ENCODE results near the gene RAN. TPM values are rescaled to one million over a fixed set of nuclear protein-coding genes. Genes with fewer than 3 reads are reported as not detected.

The RAN gene
- total RNA-seq, 1 experiment from 2014 or later = 1,968 TPM

DNA sequence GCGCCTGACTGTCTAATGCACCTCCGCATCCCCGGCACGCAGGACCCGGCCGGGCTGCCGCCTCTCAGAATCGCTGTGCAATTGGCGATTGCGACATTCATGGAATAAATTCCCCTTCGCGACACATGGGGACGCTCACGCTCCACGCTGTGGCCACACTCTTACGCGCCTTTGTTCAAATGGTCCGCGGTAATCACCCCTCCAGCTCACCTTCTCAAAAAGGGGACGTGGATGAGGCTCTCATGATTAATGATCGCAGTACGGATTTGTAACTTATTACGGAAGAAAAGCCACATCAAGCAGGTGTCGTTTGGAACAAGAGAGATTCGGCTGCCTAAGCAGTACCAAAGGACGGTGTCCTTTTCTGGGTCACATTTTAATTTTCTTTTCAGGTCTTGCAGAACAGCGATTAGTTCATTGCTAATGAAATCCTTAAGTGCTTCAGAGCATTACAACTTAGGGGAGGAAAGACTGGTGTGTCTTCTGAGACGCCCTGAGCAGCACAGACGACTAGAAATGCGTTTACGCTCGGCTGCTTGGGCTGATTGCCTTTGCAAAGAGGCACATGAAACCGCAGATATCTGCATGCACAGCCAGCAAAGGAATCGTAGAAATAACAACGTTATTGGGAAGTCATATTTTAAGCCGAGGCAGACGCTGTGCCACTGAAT, 44.5 kb downstream of the RAN start:
- H3K27ac ChIP-seq (ENCODE audit: insufficient read length, low read depth, low read length) = no peak overlapping the region
- H3K27me3 ChIP-seq (ENCODE audit: insufficient read depth, low read length) = no peaks in the 10 kb centered on the region
- no peaks in the 10 kb centered on the region for H3K79me2 ChIP-seq (ENCODE audit: insufficient read depth, low read length)
- Mint-ChIP-seq H3K9me3 (peaks cover 17 to 20% of the 10 kb centered on the region in 2 experiments), H3K36me3 (ENCODE audit: insufficient read depth in 1 of 3, low read depth in 3 of 3) (peaks cover 0 to 4% (median 0%) of the 10 kb centered on the region in 3 experiments; a peak in 2 of 7 replicates), H3K27me3 (ENCODE audit: low read depth) (peaks cover 30% of the 10 kb centered on the region), H3K4me1 (peaks cover 10 to 11% of the 10 kb centered on the region in 2 experiments), H3K4me3 (no peak overlapping the region), H3K27ac (no peak overlapping the region)
- H2AK5ac ChIP-seq (ENCODE audit: insufficient read length, low read length) = no peak overlapping the region
- H3K23ac ChIP-seq (ENCODE audit: insufficient read length, low read depth, low read length) = no peak overlapping the region
- peaks cover 2% of the 10 kb centered on the region; the same call in 1 of the 2 replicates for H3K4me1 ChIP-seq (ENCODE audit: insufficient read depth, low read length)
- H3K4me2 ChIP-seq (ENCODE audit: insufficient read depth, insufficient read length, low read length) = peak overlapping the region; percentile 7
- H2BK20ac ChIP-seq (ENCODE audit: low read depth, low read length, poor library complexity, severe bottlenecking) = no peak overlapping the region
- H3K18ac ChIP-seq (ENCODE audit: insufficient read length, low read depth, low read length) = no peak overlapping the region
- H4K20me1 ChIP-seq (ENCODE audit: control insufficient read depth, insufficient read depth, insufficient read length) = no peaks in the 10 kb centered on the region
- H4K91ac ChIP-seq (ENCODE audit: insufficient read length, low read depth, low read length) = no peak overlapping the region
- WGBS (ENCODE audit: extremely low coverage, insufficient read length, low lambda C conversion rate) = no CpG with 5 or more reads among the region's 37 CpGs
- TF ChIP-seq, protein P1, sequence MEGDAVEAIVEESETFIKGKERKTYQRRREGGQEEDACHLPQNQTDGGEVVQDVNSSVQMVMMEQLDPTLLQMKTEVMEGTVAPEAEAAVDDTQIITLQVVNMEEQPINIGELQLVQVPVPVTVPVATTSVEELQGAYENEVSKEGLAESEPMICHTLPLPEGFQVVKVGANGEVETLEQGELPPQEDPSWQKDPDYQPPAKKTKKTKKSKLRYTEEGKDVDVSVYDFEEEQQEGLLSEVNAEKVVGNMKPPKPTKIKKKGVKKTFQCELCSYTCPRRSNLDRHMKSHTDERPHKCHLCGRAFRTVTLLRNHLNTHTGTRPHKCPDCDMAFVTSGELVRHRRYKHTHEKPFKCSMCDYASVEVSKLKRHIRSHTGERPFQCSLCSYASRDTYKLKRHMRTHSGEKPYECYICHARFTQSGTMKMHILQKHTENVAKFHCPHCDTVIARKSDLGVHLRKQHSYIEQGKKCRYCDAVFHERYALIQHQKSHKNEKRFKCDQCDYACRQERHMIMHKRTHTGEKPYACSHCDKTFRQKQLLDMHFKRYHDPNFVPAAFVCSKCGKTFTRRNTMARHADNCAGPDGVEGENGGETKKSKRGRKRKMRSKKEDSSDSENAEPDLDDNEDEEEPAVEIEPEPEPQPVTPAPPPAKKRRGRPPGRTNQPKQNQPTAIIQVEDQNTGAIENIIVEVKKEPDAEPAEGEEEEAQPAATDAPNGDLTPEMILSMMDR (conservative IDR thresholded peaks at IDR 0.05) = peak; percentile 96
- no peak overlapping the region for H2BK5ac ChIP-seq (ENCODE audit: insufficient read length, low read length)
- H3K4ac ChIP-seq (ENCODE audit: low read depth, low read length) = no peak overlapping the region
- no peak overlapping the region for H4K5ac ChIP-seq (ENCODE audit: insufficient read length, low read depth, low read length)
- H3K9me3 ChIP-seq (ENCODE audit: control insufficient read depth, low read depth, low read length) = no peaks in the 10 kb centered on the region
- no peak overlapping the region for H3K9ac ChIP-seq (ENCODE audit: extremely low read depth, insufficient read length, low read length)
- peak; percentile 76 for DNase-seq
- H3K56ac ChIP-seq (ENCODE audit: insufficient read length, low read depth, low read length) = no peak overlapping the region
- H2BK15ac ChIP-seq (ENCODE audit: low read depth, low read length) = no peak overlapping the region
- no peak overlapping the region for H4K8ac ChIP-seq (replicated peaks; ENCODE audit: insufficient read length, low read depth, low read length)
- H2BK12ac ChIP-seq (ENCODE audit: insufficient read length, low read depth, low read length) = no peak overlapping the region
- no peak overlapping the region for H3K14ac ChIP-seq (ENCODE audit: insufficient read depth, low read length)
- no peaks in the 10 kb centered on the region for H3K23me2 ChIP-seq (ENCODE audit: insufficient read length, low read depth, low read length, poor library complexity, severe bottlenecking)
- H3K79me1 ChIP-seq (ENCODE audit: insufficient read depth, low read depth, low read length, poor library complexity, severe bottlenecking) = no peaks in the 10 kb centered on the region
- peak overlapping the region; percentile 48 for H2AFZ ChIP-seq (ENCODE audit: low read length)
- H2BK120ac ChIP-seq (ENCODE audit: low read depth, low read length, poor library complexity, severe bottlenecking) = no peak overlapping the region
- no peak overlapping the region for H3T11ph ChIP-seq (ENCODE audit: low read length)
